D721Med (cell line): ENCODE data around the gene CCN6.
"Not testable (repeated sequence)": the region's sequence is repeated elsewhere in the genome, so short reads cannot be mapped to it uniquely, and the experiment has no call there.

Source experiments
- DNase-seq: peaks from one replicate; pipeline ENCODE4 v3.0.0; 2011; ENCODE audit warnings: low spot score; ENCODE audit not compliant: insufficient read length
- FAIRE-seq: peaks from 2 replicates; lab custom pipeline; 2011; peaks lifted over from hg19 to GRCh38; lab: Jason Lieb, UNC
- TF ChIP-seq, protein P1 (sequence below): IDR thresholded peaks from 2 replicates; pipeline ENCODE4 v1.5.1; 2012; ENCODE audit warnings: mild to moderate bottlenecking, control low read depth; ENCODE audit not compliant: insufficient read depth; ENCODE audit errors: missing control alignments

The CCN6 gene

DNA sequence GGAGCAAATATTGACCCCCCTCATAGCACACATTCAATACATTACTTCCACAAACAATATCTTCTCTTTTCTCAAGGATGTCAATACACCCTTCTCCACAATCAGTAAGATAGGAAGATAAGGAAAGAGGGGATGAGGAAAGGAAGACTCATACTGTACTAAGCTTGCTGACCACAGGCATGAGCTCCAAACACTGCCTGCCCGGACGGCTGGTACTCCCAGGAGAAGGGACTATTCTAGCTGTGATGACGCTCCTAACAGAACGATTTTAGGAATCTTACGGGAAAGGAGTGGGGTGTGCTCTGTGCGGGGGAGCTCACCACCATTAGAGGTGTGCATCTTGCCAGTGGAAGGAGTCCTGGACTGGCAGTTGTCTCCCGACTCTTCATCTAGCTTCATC is 3.9 kb upstream of the CCN6 start:
- DNase-seq (no peak), FAIRE-seq (no peak)
- TF ChIP-seq, protein P1, sequence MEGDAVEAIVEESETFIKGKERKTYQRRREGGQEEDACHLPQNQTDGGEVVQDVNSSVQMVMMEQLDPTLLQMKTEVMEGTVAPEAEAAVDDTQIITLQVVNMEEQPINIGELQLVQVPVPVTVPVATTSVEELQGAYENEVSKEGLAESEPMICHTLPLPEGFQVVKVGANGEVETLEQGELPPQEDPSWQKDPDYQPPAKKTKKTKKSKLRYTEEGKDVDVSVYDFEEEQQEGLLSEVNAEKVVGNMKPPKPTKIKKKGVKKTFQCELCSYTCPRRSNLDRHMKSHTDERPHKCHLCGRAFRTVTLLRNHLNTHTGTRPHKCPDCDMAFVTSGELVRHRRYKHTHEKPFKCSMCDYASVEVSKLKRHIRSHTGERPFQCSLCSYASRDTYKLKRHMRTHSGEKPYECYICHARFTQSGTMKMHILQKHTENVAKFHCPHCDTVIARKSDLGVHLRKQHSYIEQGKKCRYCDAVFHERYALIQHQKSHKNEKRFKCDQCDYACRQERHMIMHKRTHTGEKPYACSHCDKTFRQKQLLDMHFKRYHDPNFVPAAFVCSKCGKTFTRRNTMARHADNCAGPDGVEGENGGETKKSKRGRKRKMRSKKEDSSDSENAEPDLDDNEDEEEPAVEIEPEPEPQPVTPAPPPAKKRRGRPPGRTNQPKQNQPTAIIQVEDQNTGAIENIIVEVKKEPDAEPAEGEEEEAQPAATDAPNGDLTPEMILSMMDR, result no peak

- no peak for DNase-seq
- TF ChIP-seq, protein P1, result no peak
- no peak for FAIRE-seq
These were observed 3.5 kb upstream of the CCN6 start for GRCh38 chr6:112050429-112050828.

GRCh38 chr6:112051251-112051740 is 2.6 kb upstream of the CCN6 start:
- not testable (repeated sequence) for FAIRE-seq, DNase-seq

- TF ChIP-seq, protein P1, result no peak
- no peak for FAIRE-seq
- DNase-seq, result no peak
These were observed 769 bp downstream of the CCN6 start for GRCh38 chr6:112054555-112055190.

DNA sequence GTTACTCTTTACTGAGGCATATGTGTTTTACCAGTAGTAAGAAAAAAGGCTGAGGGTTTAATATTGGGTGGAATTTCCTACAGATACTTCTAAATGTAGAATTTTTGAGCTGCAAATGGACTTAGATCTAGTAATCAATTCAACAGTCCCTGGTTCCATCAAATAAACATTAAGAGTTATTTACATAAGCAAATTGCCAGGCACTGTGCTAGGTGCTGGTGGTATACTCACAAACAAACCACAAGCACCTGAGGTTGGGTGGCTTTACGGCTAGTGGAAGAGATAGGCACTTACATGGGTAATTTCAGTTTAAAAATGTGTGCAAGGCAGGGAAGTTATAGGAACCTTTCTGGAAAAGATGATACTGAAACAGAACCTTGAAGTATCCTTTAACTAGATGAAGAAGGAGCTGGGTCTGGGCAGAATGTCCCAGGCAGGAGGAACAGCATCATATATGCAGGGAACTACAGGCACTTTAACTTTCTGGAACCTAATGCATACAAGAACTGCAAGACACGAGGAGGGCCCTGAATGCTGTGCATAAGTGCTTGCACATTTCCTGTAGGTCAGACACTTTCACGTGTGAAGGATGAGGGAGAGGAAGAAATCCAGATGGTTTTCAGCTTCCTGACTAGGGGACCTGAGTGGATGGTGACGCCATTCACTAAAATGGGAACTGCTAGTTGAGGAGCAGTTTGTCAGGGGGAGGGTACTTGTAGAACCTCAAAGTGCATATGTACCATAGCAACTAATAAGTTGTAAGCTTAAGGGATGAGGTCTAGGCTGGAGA is 4.5 kb downstream of the CCN6 start:
- TF ChIP-seq, protein P1, result no peak
- FAIRE-seq, result no peak

DNA sequence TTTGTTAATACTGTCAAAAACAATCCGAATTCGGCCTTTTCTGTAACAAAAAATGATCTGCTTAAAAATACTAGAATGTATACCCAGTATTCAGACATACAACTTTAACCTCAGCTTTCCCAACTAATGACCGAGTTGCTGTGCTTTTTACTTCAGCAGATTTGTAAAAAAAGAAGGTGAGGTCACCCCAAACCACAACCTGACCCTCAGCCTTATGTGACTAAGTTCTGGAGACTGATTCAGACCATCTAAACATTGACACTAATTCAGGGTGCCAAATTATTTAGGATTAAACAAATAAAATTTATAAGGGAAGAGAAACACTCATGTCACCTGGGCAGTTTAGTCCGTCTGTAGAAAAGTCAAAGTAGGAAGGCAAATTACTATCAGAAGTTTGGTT is 7.7 kb downstream of the CCN6 start:
- FAIRE-seq (no peak), DNase-seq (no peak)
- TF ChIP-seq, protein P1, result no peak

More for the DNA sequence above, 4.5 kb downstream of the CCN6 start:
- no peak for DNase-seq

GRCh38 chr6:112062966-112063365 is 9.1 kb downstream of the CCN6 start:
- TF ChIP-seq, protein P1, result no peak
- FAIRE-seq (no peak), DNase-seq (no peak)
